Loucy (cell line): ENCODE results near the gene PLEKHA7.

Source experiments
- EZH2phosphoT487 ChIP-seq: fragments of 200-600 bp; IDR thresholded peaks from 2 replicates; pipeline ENCODE4 v1.6.1; 2018; ENCODE audit warnings: antibody characterized with exemption, mild to moderate bottlenecking, moderate library complexity, borderline replicate concordance
- TF ChIP-seq, protein P1 (sequence below): fragments of 200-600 bp; sonication (generic); conservative IDR thresholded peaks from 2 replicates; pipeline ENCODE4 v1.5.1; 2014; ENCODE audit warnings: mild to moderate bottlenecking, antibody characterized with exemption, low read length

DNA sequence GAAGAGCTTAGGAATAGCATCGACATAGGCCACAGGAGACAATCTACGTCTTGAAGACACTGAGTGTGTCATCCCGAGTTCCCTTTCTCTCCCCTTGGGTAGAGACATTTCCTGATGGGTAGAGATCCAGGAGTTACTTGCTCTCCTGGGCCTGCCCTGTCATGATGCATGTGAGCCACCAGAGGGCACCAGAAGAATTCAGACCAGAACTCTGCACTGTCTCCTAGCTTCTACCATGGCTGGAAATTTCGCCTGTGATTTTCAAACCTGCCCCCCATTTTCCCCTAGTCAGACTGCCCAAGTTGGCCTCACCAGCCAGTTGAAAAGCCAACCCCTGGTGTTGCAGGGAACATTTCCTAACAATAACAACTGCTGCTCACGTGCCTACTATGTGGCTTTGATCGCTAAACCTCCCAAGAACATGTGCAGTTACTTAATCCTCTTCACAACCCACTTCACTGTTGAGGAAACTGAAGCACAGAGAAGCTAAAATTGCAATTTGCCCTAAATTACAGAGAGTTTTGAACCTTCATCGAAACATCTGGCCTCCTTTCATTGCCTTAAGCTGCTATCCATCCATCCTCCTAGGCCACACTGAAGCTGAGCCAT, 228.6 kb downstream of the PLEKHA7 start:
- TF ChIP-seq, protein P1, sequence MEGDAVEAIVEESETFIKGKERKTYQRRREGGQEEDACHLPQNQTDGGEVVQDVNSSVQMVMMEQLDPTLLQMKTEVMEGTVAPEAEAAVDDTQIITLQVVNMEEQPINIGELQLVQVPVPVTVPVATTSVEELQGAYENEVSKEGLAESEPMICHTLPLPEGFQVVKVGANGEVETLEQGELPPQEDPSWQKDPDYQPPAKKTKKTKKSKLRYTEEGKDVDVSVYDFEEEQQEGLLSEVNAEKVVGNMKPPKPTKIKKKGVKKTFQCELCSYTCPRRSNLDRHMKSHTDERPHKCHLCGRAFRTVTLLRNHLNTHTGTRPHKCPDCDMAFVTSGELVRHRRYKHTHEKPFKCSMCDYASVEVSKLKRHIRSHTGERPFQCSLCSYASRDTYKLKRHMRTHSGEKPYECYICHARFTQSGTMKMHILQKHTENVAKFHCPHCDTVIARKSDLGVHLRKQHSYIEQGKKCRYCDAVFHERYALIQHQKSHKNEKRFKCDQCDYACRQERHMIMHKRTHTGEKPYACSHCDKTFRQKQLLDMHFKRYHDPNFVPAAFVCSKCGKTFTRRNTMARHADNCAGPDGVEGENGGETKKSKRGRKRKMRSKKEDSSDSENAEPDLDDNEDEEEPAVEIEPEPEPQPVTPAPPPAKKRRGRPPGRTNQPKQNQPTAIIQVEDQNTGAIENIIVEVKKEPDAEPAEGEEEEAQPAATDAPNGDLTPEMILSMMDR = peak; percentile 86
- no peak for TF ChIP-seq EZH2phosphoT487
